NCI-H345 treated with DMSO at 0.1 percent for 48 hours (cell line): ENCODE measurements around the gene CLIC6.

Source experiments
- DNase-seq: peaks from one replicate; lab custom pipeline; 2025; ENCODE audit not compliant: unreplicated experiment; lab: John Stamatoyannopoulos, UW

Gene CLIC6

DNA sequence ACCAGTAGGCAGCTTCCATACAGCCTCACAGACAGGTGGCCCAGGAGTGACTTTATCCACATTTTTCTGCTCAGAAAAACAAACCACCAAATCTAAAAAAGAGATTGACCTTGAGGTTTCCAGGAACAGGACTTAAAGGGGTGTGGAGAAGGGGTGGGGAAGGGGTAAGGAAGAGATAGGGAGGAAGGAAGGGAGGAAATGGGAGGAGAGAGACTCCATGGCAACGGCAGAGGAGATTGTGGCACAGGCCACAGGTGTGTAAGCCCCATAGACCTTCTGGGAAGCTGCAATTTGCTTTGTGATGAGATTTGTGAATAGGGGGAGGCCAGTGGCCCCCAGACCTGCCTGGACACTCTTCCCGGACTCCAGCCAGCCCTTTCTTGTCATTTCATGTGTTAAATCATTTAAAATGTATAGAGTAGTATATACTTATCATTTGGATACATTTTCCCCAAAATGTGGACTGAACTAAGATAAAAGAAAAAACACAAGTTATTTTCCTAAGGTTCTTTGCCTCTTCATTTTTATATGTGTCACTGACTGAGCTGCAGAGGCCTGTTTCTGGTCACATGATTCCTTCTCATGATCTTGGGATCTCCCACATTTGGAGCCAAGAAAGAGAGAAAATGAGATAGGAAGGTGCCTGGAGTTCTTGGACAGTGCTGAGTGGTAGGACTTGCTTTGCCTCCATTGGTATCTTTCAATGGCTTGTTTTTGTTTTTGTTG, 55.5 kb downstream of the CLIC6 start:
- no peak for DNase-seq

DNA sequence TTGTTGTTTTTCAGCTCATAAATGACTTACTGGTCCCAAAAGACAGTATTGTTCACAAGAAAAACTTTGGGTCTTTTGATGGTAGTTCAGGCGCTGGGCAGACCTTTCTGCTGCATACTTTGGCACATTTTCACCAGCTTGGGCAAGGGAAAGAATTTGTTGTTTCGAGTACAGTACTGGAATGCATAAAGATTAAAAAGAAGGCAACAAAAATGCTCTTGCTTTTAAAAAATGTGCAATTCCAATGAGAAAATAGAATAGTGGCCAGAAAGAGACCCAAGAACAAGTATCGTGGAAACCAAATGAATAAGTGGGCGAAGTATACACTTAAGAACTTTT, 56.0 kb downstream of the CLIC6 start:
- no peak for DNase-seq

DNA sequence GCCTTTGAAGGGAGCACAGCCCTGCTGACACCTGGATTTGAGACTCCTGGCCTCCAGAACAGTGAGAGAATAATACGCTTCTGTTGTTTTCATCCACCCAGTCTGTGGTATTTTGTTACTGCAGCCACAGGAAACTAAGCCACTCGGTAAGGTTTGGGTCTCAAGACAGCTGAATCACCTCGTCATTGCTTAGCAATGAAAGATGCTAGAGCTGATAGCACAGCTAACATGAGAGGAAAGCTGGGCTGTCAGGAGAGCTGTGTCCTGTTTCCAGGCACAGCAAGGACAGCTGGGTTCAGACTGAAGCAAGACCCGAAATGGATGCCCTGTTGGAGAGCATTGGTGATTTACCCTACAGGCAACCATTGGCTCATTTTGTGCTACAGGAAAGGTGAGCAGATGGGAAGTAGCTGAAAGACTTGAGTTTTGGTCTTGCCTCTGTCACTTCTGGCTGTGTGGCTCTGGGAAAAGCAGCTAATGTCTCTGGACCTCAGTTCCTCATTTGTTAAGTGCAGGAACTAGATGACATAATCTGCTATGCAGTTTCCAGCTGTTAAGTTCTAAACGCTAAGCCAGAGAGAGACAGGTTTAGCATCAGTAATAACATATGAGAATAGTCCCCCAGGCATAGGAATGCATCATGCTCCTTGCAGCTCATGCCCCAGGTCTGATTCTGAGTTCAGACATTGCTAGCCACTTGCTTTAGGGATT, 58.0 kb downstream of the CLIC6 start:
- no peak for DNase-seq

DNA sequence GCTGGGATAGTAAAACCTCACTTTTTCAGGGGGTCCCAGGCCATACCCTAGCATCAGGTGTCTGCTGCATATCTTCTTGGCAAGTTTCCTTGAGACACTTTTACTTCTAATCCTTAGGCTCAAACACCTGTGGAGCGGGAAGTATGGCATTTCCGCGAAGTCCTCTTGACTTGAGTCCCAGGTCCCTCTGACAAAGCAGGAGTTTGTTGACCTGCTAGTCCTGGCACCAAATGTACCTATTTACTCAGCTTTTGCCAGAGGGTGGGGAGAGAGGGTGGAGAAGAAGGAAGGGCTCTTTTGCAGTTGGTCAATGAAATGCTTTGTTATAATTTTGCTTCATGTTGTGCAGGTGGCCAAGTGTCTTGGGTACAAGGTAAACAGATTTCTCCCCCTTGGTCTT, 59.7 kb downstream of the CLIC6 start:
- DNase-seq = no peak

DNA sequence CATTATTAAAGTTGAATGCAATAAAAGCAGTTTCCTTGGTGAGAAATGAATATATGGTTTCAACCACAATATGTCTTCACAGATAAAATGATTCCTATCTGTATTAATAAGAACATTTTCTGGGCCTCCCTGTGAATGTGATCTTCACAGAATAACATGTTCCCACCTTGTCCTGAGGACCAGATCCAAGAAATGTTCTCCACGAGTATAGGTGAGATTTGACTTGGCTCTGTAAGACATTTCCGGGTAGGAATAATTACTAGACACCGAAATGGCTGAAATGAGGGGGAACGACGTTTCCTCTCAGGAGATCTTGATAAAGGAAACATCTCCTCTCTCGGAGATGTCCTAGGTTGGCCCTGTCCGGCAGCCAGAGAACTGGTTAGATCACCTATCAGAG, 61.4 kb downstream of the CLIC6 start:
- no peak for DNase-seq

DNA sequence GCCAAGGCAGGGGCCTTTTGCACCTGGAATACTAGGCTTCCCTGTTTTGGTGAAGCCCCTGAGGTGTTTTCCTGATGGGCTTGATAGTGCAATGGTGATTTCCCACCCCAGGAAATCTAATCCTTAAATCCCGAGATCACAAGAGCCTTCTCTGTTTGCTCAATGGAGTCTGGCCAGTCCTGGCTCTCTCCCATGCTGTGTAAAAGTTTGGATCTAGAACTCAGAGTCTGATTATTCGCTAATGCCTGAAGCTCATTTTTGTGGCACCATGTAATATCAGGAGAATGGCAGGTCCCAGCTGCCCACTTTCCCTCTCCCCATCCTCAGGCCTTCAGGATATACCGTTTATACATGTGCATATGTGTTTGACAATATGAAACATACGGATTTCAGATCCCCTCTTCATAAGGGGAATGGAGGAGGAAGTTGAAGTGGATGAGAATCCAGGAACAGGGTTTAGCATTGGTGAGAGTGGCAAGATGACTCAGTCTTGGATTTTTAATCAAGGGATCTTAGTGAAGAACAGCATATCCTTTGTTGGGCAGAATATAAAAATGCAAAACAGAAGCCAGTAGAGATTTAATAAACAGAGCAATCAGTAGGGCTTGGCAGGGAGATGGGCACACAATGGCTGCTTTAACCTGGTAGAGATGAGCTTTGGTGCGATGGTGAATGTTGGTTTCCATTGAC, 62.1 kb downstream of the CLIC6 start:
- no peak for DNase-seq

DNA sequence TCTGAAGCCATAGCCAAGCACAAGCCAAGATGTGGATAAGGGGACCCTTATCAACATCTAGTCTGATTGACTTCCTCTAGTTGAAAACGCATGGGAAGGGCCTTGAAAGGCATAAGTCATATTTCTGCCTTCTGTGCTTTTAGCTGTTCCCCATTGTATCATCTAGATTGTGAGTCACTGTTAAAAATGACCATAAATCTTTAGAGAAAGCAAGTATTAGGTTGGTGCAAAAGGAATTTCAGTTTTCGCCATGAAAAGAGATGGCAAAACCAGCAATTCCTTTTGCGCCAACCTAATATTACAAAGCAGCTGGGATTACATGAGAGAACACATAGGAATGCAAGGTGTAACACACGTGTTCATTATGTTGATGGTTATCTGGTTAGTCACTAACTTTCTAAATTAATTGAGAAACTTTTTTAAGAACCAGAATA, 63.6 kb downstream of the CLIC6 start:
- no peak for DNase-seq

DNA sequence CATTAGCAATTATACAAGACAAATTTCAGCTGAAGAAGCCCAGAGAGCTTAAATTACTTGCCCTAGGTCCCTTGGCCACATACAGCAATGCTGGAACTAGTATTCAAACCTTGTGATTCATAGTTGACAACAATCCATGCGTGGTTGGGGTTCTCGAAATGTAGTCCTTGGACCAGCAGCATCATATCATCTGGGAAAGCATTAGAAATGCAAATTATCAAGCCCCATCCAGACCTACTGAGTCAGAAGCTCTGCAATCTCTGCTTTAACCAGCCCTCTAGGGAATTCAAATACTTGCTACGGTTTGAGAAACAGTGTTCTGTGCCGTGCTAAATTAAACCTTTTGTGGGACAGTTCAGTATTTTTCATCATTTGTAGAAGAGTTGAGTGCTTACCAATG, 65.1 kb downstream of the CLIC6 start:
- DNase-seq = no peak

DNA sequence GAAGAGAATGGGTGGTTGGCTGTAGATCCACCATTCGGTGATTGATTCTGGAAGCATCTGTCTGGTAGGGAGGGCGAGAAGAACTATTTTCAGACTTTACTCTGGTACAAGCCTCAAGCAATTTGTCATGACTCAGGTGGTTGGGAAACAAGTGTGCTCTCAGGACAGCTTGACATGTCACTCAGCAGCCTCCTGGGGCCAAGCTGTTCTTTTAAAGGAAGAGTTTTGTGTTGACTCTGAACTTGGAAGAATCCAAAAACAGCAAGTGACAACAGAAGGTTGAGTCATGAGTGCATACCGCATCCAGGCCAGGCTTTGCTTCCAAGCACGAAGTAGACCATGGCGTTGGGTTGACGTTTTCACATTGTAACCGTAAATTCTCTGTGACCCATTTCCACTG, 65.9 kb downstream of the CLIC6 start:
- DNase-seq = no peak

DNA sequence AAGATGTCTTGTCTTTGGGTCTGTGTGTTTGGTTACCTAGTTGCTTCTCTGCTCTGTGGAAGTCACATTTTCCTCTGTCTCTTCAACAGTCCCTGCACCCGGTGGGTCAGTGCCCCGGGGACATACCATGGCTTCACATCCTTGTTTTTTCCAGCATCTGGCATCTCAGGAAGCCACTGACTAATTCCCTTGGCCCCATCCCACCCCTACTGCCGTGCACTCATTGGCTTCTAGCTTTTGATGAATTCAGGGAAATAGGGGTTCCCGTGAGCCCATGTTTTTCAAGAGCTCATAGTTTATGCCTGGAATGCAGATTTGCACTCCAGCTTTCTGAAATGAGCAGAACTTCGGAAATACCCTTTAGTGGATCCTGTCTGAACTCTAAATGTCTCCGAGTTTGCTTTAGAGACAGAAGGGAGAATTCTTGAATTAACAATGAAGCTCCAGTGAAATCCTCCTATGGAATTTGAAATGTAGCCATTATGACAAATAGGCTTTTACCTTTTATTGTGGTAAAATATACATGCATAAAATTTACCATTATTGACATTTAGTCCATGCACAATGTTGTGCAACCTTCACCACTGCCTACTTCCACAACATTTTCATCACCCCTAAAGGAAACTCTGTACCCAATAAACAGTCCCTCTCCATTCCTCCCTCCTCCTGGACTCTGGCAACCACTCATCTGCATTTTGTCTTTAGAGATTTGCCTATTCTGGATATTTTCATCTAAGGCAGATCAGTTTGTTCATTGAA, 67.5 kb downstream of the CLIC6 start:
- DNase-seq = no peak

DNA sequence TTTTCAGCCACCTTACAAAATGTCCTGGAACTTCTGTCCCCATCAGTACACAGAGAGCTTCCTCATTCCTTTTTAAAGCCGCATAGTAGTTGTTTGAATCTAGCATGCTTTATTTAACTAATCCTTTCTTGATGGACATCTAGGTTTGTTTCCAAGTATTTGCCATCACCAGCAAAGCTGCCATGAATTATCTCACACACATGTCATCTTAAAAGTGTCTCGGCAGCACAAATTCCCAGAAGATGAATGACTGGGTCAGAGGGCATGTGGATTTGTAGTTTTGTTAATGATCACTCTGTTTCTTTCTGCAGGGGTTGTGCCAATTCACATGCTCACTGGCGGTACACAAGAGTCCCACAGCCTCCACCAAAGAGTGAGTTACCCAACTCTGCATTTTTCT, 68.3 kb downstream of the CLIC6 start:
- DNase-seq = no peak

DNA sequence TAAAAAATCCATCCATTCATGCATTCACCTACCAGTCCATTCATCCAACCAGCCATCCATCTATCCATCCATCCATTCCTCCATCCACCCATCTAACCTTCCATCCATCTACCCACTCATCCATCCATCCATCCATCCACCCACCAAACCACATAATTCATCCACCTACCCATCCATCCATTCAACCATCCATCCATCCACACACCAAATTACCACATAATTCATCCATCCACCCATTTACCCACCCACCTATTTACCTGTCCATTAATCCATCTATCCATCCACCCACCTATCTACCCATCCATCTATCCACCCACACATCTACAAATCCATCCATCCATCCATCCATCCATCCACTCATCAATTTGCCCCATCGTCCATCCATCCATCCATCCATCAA, 71.4 kb downstream of the CLIC6 start:
- no peak for DNase-seq

DNA sequence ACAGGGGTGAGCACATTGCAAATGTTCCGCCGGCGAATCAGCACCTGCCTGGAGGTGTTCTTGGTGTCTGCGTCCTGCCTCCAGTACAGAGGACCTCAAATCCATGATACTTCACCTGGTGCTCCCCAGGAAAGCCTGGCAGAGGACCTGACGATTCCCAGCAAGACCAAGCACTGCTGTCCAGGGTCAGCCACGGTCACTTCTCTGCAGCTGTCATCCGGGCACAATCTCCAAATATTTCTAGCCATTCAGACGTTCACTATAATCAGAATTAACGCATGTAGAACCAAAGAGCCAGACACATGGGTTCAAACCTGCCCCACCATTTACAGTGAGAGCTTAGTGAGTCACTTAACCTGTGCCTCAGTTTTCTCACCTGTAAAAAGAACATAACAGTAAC, 74.5 kb downstream of the CLIC6 start:
- DNase-seq = no peak

DNA sequence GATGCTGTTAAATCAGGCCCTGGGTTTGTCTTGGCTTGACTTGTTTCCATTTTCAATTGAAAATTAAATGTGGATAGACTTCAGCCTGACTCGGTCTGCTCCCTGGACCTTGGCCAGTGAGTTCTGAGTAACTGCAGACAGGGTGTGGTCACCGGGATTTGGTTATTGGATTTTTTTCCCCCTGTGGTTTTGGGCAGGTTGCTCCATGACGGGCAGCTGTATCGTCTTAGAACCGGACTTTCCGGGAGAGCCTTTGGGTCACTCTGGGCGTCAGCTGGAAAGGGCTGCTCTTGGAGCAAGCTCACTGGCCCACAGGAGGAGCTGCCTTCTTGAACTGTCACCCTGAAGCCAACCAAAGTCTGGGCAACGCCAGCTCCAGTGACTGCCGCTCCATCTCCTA, 75.0 kb downstream of the CLIC6 start:
- DNase-seq = no peak

DNA sequence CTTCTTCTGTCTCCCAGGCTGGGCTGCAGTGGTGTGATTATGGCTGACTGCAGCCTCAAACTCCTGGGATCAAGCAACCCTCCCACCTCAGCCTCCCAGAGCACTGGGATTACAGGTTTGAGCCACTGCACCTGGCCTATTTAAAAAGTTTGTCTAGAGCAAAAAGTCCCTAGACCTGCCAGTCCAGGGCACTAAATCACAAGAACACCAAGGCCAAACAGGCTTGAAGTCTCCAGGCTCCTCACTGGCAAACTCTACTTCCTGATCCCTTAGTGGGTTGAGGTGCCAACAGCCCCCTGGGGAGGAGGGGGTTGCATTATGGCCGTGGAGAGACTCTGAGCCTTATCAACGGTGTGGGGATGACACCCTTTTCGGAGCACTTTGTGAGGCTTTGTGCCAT, 76.0 kb downstream of the CLIC6 start:
- DNase-seq = no peak

DNA sequence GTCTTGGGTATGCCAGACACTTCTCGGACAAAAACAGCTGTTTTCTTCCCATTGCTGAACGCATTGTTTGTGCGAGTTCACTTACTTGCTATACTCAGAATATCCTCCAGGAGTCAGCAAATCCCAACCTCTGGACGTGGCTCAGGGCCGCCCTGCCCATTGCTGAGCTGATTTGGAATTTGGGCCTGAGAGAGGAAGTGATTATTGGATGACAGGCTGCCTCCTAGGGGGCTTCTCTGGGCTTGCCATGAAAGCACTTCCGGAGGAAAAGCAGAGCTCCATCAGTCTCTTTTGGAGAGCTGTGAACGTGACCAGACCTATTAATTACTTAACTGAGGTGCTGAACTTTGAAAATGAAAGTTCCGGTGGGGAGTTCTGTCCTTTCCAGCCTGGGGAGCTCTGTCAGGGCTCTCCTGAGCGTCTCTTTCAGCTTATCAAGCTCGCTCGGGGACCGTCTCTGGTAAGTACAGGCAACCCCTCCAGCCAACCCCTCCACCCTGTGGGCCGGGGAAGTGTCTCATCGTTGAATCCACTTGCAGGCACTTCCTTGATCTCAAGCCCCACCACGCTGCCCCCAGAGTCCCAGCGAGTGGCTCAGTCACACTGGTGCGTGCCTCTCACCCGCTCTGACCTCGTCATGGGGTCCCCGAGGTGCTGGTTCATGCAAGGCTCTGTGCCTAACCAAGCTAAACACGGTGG, 76.9 kb downstream of the CLIC6 start:
- peak; percentile 63 for DNase-seq

DNA sequence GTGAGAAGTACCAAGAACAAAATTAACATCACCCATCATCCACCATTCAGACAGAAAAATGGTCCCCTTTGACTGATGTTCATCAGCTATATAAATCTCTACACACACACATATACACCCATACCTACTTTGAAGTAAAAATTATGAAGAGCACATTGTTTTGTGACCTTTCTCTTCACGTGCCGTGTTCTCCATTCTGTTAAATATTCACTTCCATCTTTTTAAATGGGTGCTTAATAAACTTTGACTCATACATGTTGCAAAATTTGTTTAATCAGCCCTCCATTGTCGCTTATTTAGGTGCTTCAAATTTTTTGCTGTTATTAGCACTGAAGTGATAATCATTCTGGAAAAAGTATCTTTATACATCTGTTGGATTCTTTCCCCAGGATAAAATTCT, 80.1 kb downstream of the CLIC6 start:
- DNase-seq = no peak

DNA sequence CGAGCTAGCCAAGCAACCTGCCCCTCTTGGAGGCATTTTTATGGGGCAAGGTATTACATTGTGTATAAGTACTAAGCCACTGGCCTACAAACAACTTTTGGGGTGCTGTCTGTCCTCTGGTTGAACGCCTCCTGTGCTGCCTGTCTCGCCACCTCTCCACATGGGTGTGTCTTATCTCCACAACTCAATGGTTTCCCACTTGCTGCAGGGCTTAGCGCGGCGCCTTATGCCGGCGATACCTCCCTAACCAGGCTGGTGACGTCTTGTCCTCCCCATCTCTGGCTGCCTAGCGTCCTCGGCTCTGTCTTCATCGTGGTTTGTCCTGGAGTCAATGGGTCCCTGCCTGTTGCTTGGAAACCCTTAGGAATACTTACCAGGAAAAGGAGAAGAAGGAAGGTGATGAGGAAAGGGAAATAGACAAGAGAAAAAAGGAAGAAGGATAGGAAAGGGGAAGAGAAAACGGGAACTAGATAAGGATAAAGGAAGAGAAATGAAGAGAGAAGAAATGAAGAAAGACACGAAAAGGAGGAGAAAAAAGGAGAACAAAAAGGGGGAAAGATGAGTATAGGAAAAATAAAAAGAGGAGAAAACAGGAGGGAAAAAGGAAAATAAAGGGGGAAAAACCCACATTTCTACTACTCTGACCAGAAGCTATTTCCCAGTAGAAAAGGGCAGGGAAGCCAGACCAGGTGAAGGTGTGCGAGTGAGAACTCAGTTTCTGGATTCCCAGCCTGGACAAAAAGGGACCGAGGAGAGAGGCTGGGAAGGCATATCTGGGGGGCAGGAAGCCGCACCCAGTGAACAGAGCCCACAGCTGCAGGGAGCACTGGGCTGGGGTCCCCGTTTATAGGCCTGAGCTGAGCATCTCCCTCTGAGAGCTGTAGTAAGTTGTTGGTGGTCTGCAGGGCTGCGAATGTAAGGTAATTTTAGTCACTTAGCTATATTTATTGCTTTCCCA, 86.2 kb downstream of the CLIC6 start:
- no peak for DNase-seq

DNA sequence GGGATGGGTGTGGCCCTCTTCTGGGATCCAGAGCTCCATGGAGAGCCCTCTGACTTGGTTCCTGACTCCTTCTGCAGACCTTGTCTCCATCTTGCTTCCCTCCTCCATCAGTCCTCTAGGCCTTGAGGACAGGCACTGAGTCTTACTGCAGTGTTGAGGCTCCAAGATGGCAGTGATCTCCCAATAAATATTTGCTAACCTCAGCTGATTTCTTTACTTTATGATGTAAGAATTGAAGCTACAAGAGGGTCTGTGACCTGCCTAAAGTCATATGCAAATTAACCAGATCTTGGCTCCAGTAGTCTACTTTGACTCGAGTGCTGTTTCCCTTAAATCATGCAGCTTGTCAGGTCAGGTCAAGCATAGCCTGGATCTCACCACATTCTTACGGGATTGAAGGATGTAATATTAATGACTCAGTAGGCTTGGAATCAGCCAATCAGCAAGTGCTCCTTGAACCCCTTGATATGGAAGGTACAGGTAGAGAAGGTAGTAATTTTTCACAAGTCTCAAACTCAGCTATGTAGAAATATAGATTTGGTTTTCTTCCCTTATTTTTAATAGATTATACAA, 93.0 kb downstream of the CLIC6 start:
- DNase-seq = no peak

DNA sequence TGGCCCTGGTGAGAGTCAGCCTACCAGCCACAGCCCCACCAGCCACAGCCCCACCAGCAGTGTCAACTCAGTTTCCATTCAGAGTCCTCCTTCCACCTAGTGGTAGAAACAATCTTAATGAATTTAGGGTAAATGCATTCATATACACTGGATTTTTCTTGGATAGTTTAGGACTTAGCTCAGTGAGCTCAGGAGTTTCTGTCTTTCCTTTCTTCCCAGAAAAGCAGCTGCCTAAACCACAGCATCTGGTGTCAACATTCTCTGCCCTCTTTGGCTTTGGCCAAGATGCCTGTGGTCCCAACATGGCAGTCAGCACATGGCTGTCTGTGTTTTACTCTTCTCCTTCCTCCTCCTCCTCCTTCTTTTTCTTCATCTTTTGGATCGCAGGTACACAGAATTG, 94.0 kb downstream of the CLIC6 start:
- no peak for DNase-seq
